Measurements from ENCODE around the gene DAB1.

The DAB1 gene

DNA sequence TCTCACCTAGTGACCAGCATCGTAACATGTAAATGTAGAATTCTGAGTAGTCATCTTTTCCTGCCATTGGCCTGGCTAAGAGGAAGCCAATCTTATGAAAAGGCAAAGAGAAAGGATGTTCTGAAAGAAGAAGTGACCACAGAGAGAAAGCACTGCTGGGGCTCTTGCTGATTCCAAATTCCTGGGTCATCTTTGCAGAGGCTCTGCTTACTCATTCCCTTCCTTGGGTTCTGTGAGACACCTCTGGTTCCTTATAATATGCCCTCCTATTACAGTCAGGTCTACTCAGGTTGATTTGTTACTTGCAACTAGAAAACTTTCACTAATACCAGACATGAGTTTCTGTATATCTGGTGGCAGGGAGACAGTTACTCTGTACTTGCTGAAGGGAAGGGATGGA is 259.3 kb downstream of the DAB1 start:
- DNase-seq (ENCODE audit: low read depth in 2 of 2), result no peak

DNA sequence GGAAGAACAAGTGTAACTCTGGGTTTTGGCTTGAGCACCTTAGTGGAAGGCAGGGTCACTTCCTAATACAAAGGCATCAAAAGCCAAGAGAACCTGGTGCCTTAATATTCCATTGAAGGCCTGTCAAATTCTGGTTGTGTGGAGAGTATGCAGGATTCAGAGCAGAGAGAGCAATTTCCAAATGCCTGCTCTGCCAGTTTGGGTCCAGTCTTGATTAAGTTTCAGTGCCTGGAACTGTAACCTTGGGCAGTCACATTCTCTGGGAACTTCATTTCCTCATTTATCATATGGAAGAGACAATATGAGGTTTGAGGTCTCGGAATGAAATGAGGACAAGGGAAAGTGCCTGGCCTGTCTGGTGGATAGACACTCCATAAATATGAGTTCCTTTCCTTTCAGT is 260.1 kb downstream of the DAB1 start:
- DNase-seq (ENCODE audit: low read depth in 2 of 2), result no peak

DNA sequence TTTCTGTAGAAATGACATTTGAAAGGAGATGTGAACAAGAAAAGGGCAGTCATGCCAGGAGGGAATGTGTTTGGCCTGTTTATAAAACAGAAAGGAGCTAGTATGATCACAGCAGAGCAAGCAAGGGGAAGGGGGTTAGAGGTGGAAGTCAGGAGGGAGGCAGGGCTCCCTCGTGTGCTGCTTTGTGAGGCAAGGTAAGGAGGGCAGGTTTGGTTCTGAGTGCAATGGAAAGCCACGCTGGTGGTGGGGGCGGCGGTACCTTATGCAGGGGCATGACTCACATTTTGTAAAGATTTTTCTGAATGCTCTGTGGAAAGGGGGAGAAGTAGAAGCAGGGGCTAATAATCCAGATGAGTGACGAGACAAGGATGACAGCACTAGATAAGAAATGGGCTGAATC is 260.5 kb downstream of the DAB1 start:
- DNase-seq (ENCODE audit: low read depth in 2 of 2), result no peak

DNA sequence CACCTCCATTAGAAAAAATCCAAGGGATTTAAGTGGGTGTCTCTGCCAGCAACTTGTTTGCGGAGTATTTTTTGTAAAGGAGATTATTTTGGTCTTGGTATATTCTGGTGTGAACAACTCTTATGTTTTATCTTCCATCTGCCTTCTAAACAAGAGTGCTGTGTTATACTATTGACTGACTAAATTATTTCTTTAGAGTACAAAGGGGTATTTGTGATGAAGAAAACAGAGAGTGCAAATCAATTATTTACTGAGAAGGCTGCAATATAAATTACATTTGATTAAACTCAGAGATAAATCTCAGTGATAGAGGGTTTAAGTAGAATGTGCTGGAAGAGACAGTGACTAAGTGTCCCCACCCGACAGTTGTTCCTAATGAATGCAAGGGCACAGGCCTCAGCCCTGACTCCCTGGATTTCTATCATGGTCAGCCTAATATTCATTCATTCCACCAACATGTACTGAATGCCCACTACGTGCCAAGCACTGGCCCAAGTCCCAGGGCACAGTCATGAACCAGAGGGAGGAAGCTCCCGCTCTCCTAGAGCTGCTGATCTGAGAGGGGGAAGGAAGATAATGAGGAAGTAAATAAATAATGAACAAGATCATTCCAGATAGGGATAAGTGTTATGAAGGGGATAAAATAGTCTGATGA is 261.1 kb downstream of the DAB1 start:
- no peak for DNase-seq (ENCODE audit: low read depth in 2 of 2)

DNA sequence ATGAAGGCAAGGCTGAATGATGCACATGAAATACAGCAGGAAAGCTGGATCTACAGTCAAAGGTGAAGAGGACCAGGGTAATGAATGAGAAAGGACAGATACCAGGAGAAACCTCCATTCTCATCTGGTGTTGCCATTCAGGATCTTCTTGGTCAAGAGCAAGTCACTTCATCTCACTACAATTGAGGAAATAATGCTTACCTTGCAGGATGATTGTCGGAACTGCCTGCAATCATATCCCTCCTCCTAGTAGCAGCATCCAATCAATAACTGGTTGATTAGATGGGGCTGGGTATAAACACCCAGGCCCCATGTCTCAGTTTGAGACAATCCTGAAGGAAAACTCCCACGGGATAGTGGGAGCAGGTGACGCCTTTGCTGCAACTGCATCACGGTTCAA is 263.3 kb downstream of the DAB1 start:
- no peak for DNase-seq (ENCODE audit: low read depth in 2 of 2)

DNA sequence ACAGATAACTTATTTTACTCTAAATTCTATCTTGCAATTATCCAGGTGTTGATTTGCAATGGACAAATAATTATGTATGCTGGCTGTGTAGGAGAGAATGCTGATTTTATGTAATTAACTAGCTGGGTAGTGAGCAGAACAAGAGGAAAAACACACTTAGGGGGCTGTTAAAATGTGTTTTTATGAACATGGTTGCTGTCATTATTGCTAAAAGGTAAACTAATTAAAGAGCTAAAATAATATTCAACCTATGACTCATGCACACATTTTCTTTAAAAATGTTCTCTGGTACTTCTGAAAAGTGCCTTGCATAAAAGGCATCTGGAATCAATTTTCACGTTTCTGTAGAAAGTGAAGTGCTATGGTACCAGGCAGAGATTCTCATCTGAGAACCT is 265.3 kb downstream of the DAB1 start:
- DNase-seq (ENCODE audit: low read depth in 2 of 2), result no peak

DNA sequence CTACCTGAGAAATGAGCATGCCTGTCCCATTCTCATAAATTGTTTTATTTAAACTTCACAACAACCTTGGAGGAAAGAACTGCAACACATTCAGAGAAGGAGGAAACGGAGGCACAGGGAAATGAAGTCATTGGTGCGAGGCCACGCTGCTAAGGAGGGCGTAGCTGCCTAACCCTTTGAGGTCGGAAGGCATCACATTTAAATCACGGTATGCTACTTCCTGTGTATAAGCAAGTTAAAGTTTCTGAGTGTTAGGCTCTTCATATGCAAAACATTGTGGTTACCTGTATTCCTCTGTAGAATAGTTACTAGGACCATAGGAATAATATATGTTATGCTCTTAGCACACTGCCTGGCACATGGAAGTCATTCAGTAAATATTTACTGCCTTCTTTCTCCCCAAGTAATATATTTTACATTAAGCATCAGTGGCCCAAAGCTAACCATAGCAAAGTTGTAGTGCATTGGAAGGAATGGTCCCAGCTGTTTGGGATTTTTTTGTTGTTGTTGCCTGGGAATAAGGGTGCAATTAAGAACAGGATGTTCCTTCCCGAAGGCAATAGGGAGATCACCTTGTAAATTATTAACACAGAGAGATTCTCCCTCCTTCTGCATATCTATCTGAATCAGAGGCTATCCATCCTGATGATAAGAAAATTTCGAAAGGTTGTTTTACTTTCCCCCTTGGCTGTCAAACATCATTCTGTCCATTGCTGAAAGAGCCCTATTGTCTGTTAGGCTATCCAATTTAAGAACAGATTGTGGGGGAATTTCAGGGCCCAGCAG is 265.8 kb downstream of the DAB1 start:
- DNase-seq (ENCODE audit: low read depth in 2 of 2), result no peak

DNA sequence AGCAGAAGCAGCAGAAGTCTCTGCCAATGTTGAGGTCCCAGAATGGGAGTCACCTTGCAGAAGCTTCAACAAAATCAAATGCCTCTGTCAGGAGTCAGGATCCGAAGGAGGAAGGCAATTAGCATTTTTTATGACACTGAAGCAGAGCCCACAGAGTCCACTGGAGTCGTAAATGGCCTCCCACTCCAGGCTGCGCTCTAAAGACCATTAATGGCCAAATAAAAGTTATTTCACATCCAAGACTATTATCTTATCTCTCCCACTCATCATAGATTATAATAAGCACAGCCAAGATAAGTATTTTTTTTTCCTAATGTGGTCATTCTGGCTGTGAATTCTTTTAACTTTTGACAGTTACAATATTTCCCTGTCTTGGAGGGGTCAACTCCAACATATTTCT is 267.0 kb downstream of the DAB1 start:
- DNase-seq (ENCODE audit: low read depth in 2 of 2), result no peak

DNA sequence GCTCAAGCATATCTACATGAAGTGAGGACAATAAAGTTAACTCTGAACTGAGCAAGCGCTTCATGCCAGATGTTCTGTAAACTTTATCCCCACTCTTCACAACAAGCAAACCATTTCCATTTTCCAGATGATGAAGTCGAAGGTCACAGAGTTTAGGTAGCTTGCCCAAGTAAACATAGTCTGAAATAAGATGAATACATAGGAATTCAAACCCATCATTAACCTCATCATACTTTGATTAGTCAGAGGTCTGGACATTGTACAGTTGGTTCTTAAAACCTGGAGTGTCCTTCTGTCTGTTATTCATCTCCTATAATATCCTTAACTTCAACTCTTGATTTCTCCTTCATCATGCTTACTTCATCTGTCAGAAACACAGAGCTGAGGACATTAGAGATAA is 277.8 kb downstream of the DAB1 start:
- no peak for DNase-seq (ENCODE audit: low read depth in 2 of 2)

DNA sequence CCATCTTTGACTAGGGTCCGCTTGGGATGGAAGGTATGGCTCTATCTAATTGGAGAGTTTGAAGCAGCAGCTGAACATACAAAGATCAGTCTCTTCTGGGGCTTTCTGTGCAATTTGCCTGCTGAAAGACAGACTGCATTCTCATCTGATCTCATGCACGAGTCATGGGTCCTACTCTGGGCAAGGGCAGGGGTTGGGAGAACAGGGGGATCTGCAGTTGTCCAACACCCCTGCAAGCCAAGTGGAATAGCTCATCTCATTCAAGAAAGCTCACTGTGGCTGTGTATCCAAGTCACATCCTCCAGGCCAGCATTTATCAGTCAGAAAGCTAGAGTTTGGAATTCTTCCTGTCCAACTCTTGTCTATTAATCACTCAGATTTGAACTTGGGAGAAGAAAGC is 280.9 kb downstream of the DAB1 start:
- no peak for DNase-seq (ENCODE audit: low read depth in 2 of 2)

DNA sequence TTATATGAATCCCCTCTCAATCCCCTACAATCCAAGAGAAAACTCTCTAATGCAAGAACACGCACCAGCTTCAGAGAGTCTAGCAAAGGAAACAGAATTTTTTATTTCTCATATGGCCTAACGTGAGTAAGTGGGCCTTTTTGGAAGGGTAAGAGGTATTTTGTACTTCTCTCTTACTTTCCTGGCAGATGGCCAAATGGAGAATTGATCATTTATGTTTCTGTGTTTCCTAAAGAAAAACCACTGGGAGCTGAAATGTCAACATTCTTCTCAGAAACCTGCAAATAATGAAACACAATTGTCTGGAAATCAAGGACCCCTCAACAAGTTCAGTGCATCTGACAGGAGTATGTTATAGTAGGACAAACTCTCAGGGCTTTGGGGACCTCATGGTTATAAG is 281.7 kb downstream of the DAB1 start:
- no peak for DNase-seq (ENCODE audit: low read depth in 2 of 2)

DNA sequence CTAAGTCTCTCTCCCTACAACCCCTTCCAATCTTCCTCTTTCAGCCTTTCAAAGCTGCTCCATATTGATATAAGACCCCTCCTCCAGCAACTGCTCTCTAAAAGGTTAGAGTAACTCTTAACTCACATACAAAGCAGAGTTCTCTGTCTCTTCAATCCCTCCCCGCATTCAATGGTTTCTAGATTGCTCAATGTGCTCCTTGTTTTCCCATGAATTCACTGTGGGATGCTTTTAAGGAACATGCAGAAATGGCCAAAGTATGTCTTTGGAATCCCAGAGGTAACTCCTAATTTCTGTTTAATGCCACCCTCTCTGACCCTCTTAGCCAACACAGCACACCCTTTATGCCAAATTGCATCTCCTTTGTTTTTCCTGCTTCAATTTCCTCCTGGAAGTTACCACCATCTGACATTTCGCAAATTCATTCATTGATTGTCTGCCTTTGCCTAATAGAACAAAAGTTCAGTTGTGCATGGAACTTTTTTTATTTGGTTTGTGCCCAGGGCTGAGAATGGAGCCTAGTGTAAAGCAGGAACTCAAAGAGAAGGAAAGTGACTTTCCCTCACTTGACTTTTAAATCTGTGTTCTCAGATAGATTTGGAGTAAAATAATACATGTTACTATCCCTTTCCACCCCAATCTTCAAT is 285.3 kb downstream of the DAB1 start:
- DNase-seq (ENCODE audit: low read depth in 2 of 2), result no peak

DNA sequence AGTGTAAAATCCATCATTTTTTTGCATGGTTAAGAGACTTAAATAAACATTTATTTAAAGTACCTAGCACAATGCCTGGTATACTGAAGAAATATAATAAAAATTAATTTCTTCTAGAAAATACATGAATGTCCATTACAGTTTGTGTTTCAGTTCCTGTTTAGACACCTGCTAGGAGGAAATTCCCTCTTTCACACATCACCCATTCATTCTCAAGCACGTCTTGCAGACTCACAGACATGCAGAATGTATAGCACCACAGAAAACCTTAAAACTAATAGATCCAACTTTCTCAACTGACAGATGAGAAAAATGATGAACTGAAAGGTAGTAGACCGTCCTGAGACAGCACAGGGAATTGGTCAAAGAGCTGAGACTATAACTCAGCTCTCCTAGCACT is 285.9 kb downstream of the DAB1 start:
- no peak for DNase-seq (ENCODE audit: low read depth in 2 of 2)

DNA sequence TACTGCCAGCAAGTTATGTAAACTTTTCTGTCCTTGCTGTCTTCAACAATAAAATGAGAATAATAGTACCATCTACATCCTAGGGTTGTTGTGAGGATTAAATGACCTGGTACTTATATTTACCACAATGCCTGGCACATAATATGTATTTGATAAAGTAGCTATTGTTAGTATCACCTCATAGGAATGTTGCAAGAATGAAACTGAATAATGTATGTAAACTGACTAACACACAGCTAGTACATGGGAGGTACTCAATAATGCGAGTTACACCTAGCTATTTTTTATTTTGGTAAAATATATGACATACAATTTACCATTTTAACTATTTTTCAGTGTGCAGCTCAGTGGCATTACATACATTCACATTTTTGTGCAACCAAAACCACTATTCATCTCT is 289.1 kb downstream of the DAB1 start:
- DNase-seq (ENCODE audit: low read depth in 2 of 2), result no peak

DNA sequence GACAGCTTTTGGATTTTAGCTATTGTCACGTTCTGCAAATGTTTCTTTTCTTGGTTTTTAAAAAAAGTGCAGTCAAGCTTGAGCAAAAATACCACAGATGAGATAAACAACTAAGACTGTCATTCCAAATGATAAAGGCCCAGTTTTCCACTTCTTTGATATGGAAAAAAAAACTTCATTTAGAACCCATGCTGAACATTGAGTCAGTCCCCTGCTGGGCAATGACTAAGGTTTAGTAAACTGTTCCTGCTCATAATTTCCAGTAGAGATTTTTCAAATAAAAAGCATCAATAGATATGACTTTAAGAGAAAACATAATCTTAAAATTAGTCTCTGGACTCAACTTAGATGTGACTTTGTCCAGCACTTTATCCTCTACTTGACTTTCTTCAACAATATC is 290.2 kb downstream of the DAB1 start:
- no peak for DNase-seq (ENCODE audit: low read depth in 2 of 2)

DNA sequence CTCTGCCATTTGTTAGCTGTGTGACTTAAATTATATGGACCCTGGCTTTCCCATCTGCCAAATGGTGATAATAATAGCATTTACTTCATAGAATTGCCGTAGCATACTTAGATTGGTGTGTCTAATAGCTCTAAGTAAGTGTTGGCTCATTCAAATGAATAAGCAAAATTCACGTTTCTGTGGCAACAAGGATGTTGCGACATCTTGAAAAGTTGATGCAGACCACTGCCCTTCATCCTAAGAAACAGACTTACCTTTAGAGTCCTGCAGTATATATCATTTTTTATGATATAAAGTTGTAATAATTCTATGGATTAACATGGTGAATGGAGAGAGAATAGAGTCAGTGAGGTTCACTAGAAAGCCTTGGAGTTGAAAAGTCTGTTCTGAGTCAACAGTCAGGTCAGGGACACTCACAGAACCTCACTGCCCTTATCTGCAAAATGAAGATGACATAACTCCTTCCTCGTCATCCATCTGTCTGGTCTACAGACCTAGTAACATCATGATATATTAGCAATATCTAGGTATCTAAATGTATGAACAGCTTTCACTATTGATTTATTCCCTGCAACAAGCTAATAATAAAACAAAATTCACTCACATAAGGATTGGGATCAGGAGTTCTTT is 290.8 kb downstream of the DAB1 start:
- no peak for DNase-seq (ENCODE audit: low read depth in 2 of 2)

DNA sequence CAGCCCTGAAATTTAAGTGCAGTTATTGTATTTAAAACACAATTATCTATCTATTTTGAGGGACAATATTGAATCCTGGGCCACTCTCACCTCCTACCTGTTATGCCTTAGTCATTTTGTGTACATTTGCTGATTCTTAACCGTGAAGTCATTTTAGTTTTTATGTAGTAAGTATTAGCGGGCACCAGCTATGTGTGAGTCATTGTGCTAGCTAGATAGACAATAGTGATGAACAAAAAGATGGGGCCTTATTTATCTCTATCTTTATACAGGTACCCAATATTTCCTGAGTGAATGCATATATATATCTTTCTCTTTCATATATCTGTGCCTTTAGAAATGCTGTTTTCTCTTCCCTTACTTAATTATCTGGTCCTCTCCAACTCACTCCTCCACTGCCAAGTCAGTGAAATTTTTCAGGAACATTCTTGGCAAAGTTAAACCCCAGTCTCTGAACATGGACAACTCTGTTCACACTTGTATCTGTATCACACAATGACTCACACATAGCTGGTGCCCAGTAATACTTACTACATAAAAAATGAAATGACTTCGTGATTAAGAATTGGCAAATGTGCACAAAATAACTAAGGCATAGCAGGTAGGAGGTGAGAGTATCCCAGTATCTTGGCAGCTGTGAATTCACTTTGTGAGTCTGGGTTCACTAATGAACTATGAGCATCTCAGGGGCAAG is 292.0 kb downstream of the DAB1 start:
- no peak for DNase-seq (ENCODE audit: low read depth in 2 of 2)

DNA sequence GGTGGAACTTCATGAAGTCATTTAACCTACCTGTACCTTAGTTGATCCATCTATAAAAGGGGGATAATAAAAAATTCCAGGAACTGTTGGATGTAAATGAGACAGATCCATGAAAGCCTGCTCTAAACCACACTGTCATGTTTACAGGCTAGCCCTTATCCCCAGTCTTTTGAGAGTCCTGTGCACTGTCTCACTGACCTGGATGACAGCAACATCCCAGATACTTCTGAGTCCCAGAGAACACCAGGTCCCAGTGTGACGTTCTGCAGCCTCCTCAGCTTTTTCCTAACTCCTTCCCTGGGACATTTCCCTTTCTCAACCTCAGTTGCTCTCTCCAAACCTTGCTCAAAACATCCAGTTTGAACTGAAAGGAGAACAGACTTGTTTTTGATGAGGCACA is 292.6 kb downstream of the DAB1 start:
- DNase-seq (ENCODE audit: low read depth in 2 of 2), result no peak

DNA sequence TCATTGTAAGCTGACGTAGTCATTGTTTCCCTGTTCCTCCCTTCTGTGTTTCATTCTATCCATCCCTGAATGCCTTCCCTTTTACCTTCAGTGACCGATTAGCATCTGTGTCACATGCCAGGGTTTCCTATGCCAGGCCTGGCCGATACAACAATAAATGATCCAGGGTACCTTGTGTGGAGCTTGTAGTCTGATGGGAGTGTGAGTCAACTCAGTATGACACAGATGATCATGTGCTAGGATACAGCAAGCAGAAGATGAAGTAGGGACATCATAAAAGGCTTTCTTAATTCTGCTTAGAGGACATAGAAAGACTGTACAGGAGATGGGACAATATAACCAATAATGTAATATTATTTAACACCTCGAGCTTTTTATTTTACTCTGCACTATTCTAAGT is 294.0 kb downstream of the DAB1 start:
- DNase-seq (ENCODE audit: low read depth in 2 of 2), result no peak

DNA sequence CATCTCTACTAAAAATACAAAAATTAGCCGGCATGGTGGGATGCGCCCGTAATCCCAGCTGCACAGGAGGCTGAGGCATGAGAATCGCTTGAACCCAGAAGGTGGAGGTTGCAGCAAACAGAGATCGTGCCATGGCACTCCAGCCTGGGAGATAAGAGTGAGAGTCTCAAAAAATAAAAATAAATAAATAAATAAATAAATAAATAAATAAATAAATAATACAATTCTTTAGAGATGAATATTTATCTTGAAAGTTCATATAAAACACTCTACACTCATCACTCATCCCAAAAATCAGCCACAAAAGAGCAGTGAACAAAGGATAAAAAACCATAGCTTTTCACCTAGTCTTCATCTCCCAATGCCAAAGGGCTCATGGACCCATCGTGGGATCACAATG is 295.9 kb downstream of the DAB1 start:
- no peak for DNase-seq (ENCODE audit: low read depth in 2 of 2)

DNA sequence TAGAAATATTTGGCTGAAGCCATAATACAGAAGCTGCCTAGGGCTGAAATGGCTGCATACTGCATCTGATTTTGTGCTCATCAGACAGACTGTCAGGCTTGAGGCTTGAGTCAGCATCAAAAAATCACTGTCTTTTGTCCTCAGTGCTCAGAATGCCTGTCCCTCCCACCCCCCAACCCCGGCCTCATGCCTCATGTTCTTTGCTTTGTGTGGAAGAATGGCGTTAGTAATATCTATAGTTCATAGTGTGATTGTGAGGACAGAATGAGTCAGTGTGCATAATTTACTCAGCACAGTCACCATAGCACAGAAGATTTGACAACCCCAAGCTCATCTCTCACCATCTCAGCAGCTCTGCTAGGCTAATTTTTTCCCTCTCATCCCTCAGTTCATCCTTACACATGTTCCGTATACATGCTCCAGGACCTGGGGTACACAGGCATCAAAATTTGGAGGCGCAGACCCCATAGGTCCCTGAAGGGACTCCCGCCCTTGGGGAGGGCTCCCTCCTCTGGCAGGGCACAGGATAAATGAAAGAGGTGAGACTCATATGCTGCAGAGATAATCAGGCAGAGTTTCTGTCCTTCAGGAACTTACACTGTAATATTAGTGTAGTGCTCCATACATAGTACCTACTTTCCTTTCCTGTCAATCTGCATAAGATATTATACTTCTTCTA is 299.0 kb downstream of the DAB1 start:
- DNase-seq (ENCODE audit: low read depth in 2 of 2), result no peak

DNA sequence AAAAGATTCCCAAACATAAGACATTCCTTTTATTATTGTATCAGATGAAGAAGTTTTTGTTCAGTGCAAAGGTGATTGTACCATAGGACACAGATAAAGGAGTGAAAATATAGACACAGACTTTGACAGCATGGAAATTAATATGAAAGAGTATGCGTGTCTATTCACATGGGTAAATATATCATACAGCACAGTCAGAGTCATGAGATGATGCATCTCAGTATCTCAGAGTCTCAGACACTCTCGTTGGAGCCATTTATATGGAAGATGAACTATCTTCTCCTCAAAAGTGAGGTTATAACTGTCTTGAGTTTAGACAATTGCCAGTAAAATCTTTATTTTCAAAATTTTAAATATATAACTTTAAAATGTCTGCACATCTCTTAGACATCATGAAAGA is 299.7 kb downstream of the DAB1 start:
- DNase-seq (ENCODE audit: low read depth in 2 of 2), result no peak
